AG04450 (cell line): ENCODE data around the gene KLF3. TPM values are rescaled to one million over a fixed set of nuclear protein-coding genes. Genes with fewer than 3 reads are reported as not detected.

Experiments used
- CTCF ChIA-PET: fragments of 300-600, 350-600 bp; formaldehyde crosslinking; extraction: SDS; loops from one replicate; lab custom pipeline; 2022; ENCODE audit warnings: antibody characterized with exemption, inconsistent platforms; lab: Charles Lee
- POLR2A ChIA-PET: fragments of 350-600 bp; formaldehyde crosslinking; extraction: SDS; loops from one replicate; lab custom pipeline; 2021; ENCODE audit warnings: antibody characterized with exemption, inconsistent platforms; lab: Yijun Ruan, JAX
- DNase-seq: peaks from one replicate; pipeline ENCODE4 v3.0.0-alpha.2; 2011; ENCODE audit warnings: low read depth, low spot score
- H3K27ac ChIP-seq: one replicate; pipeline ENCODE4 v1.5.1; 2012; ENCODE audit warnings: low read depth, low read length, control low read depth
- H3K27me3 ChIP-seq: one replicate; pipeline ENCODE4 v1.6.0; 2012; ENCODE audit warnings: low read length; ENCODE audit not compliant: control insufficient read depth, insufficient read depth
- H3K4me3 ChIP-seq: 2 replicates; pipeline ENCODE4 v1.5.1; 2011; ENCODE audit warnings: mild to moderate bottlenecking, low read depth, low read length, control low read depth
- H3K9me3 ChIP-seq: 2 replicates; pipeline ENCODE4 v1.5.1; 2012; ENCODE audit warnings: low read length; ENCODE audit not compliant: control insufficient read depth, insufficient read depth
- polyA plus RNA-seq: library from polyadenylated mRNA; depleted of rRNA; stranded (reverse); fragments of >200 nt; gene quantifications from 2 replicates; pipeline ENCODE4 v1.2.3, GENCODE V29; 2011
- TF ChIP-seq, protein P1 (sequence below): IDR thresholded peaks from 2 replicates; pipeline ENCODE4 v1.5.1; 2011; ENCODE audit warnings: low read depth, low read length, control low read depth, inconsistent platforms

Gene KLF3
- polyA plus RNA-seq, 1 experiment, result 24.3 TPM

GRCh38 chr4:38687571-38688011, 23.6 kb downstream of the KLF3 start:
- Histone ChIP-seq H3K4me3 (no peak overlapping the region), H3K27me3 (no peaks in the 10 kb centered on the region), H3K27ac (no peak overlapping the region), H3K9me3 (peaks cover 4% of the 10 kb centered on the region; the same call in 1 of the 2 replicates)
- POLR2A ChIA-PET, result no interaction called here
- TF ChIP-seq, protein P1, sequence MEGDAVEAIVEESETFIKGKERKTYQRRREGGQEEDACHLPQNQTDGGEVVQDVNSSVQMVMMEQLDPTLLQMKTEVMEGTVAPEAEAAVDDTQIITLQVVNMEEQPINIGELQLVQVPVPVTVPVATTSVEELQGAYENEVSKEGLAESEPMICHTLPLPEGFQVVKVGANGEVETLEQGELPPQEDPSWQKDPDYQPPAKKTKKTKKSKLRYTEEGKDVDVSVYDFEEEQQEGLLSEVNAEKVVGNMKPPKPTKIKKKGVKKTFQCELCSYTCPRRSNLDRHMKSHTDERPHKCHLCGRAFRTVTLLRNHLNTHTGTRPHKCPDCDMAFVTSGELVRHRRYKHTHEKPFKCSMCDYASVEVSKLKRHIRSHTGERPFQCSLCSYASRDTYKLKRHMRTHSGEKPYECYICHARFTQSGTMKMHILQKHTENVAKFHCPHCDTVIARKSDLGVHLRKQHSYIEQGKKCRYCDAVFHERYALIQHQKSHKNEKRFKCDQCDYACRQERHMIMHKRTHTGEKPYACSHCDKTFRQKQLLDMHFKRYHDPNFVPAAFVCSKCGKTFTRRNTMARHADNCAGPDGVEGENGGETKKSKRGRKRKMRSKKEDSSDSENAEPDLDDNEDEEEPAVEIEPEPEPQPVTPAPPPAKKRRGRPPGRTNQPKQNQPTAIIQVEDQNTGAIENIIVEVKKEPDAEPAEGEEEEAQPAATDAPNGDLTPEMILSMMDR, result no peak
- CTCF ChIA-PET, result interaction anchor here (0.5 to 1.5 kb wide), 6 partner anchors 8 to 625 kb away, joined by 3 to 5 read pairs (median 3); no protein-coding TSS in a partner anchor
- DNase-seq, result no peak

DNA sequence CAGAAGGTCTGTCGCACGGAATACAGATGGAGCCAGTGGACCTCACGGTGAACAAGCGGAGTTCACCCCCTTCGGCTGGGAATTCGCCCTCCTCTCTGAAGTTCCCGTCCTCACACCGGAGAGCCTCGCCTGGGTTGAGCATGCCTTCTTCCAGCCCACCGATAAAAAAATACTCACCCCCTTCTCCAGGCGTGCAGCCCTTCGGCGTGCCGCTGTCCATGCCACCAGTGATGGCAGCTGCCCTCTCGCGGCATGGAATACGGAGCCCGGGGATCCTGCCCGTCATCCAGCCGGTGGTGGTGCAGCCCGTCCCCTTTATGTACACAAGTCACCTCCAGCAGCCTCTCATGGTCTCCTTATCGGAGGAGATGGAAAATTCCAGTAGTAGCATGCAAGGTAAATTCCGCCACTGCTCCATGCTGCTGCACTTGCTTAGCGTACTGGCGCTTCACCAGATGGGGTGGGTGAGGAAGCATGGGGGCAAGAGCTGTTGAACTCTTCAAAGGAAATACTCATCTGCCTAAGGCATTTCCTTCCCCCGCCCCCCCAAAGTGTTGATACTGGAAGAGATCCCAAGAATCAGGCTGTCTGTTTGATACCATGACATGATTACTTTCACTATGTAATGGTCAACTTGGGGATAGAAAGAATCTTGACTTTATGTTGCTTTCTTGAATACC, 24.8 kb downstream of the KLF3 start:
- ChIA-PET CTCF (no interaction called here), POLR2A (no interaction called here)
- Histone ChIP-seq H3K4me3 (no peak overlapping the region), H3K27me3 (no peaks in the 10 kb centered on the region), H3K27ac (no peak overlapping the region), H3K9me3 (peaks cover 4% of the 10 kb centered on the region; the same call in 1 of the 2 replicates)
- TF ChIP-seq, protein P1, result no peak
- no peak for DNase-seq

- Histone ChIP-seq H3K27me3 (no peaks in the 10 kb centered on the region), H3K9me3 (peaks cover 4% of the 10 kb centered on the region; the same call in 1 of the 2 replicates), H3K27ac (peak overlapping the region; percentile 71), H3K4me3 (no peak overlapping the region)
- peak; percentile 73 for DNase-seq
- CTCF ChIA-PET, result interaction anchor here (0.9 to 3.0 kb wide), 7 partner anchors 12 to 629 kb away, joined by 3 to 18 read pairs (median 6); no protein-coding TSS in a partner anchor
- TF ChIP-seq, protein P1, result no peak
- POLR2A ChIA-PET, result interaction anchor here (1.2 kb wide), 2 partner anchors 14 to 28 kb away, joined by 3 to 8 read pairs; no protein-coding TSS in a partner anchor
These were observed 27.4 kb downstream of the KLF3 start for GRCh38 chr4:38691251-38692008.

- ChIA-PET POLR2A (no interaction called here), CTCF (interaction anchor here (0.5 to 3.0 kb wide), 6 partner anchors 13 to 630 kb away, joined by 3 to 18 read pairs (median 7); no protein-coding TSS in a partner anchor)
- Histone ChIP-seq H3K27me3 (no peaks in the 10 kb centered on the region), H3K27ac (no peak overlapping the region), H3K4me3 (no peak overlapping the region), H3K9me3 (peaks cover 4% of the 10 kb centered on the region; the same call in 1 of the 2 replicates)
- DNase-seq, result no peak
- TF ChIP-seq, protein P1, result no peak
These were observed 28.4 kb downstream of the KLF3 start for GRCh38 chr4:38692421-38692820.
